ENCODE measurements around the gene MAGI3.

Gene MAGI3

DNA sequence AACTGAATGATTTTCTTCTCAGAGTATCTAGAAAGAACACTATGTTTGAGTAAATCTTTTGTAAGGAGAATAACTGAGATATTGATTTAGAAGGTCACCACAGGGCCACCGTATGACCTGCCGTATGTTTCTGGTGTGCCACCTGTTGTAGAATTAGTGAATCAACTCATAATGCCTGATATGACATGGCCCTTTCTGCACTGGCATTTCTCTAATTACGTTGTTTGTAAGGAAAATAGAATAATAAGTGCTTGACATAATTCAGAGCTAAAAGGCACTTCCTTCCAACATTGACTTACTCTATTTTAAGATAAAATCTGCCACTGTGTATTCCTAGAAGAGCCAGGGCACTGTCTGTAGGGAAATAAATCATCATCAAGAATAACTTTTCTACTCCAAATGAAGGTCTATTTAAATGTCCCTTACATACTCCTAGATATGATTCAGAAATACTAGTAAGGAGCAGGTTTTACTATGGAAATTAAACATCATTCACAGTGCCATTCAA lies 267.3 kb downstream of the MAGI3 start:
- no peak for DNase-seq (ENCODE audit: low read depth, low spot score)
- no peak overlapping the region for H3K4me3 ChIP-seq (ENCODE audit: low read depth, low read length)
- TF ChIP-seq, protein P1, sequence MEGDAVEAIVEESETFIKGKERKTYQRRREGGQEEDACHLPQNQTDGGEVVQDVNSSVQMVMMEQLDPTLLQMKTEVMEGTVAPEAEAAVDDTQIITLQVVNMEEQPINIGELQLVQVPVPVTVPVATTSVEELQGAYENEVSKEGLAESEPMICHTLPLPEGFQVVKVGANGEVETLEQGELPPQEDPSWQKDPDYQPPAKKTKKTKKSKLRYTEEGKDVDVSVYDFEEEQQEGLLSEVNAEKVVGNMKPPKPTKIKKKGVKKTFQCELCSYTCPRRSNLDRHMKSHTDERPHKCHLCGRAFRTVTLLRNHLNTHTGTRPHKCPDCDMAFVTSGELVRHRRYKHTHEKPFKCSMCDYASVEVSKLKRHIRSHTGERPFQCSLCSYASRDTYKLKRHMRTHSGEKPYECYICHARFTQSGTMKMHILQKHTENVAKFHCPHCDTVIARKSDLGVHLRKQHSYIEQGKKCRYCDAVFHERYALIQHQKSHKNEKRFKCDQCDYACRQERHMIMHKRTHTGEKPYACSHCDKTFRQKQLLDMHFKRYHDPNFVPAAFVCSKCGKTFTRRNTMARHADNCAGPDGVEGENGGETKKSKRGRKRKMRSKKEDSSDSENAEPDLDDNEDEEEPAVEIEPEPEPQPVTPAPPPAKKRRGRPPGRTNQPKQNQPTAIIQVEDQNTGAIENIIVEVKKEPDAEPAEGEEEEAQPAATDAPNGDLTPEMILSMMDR (IDR thresholded peaks at IDR 0.05; ENCODE audit: low read depth, low read length) = no peak
- in situ Hi-C loops (cut with HindIII; ENCODE audit: low sequenced_read_pairs) = no loop called here

DNA sequence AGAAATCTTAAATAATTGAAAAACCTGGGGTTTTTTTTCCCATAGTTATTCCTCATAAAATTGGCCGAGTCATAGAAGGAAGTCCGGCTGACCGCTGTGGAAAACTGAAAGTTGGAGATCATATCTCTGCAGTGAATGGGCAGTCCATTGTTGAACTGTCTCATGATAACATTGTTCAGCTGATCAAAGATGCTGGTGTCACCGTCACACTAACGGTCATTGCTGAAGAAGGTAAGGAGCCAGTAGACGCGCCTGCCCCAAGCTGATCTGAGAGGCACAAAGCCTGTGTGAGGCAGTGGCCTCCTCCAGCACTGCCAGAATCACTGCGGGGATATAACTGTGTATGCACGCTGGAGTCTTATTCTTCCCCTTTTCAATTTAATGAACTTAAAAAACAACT lies 268.7 kb downstream of the MAGI3 start:
- TF ChIP-seq, protein P1 (IDR thresholded peaks at IDR 0.05; ENCODE audit: low read depth, low read length) = no peak
- H3K4me3 ChIP-seq (ENCODE audit: low read depth, low read length) = no peak overlapping the region
- no peak for DNase-seq (ENCODE audit: low read depth, low spot score)
- in situ Hi-C loops (cut with HindIII; ENCODE audit: low sequenced_read_pairs) = no loop called here

DNA sequence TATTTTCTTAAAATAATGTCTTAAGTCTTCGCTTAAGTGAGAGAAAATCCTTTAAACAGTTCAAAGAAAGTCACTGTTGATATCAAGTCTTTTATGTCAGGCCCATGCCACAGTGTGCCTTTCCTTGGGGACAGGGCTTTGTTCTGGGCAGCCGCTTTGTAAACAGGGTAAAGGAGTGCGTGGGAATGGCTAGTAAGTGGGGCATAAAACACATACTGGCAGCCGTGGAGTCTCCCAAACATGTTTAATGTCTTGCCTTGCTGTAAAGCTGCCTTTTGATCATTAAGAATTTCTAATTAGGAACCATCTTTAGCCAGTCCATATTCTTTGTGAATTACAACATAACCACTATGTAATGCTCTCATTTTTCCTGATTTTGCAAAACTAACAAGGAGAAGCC lies 269.2 kb downstream of the MAGI3 start:
- in situ Hi-C loops (cut with HindIII; ENCODE audit: low sequenced_read_pairs) = no loop called here
- TF ChIP-seq, protein P1 (IDR thresholded peaks at IDR 0.05; ENCODE audit: low read depth, low read length) = no peak

DNA sequence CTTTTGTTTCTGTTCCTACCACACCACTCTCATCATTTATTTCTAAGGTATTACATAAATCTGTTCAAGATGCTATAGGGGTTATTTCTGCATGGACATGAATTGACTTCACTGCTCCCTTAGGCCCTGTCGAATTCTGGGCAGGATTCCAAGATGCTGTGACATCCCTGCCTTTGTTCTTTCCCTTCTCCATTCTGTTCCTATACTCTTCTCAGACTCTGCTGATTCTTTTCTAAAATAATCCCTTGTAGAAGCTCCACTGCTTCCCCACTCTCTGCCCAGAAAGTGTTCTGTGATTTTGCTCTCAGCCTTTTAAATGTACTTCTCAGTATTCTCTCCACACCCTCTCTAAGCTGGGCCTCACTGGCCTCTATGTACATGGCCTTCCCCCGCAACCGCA lies 269.8 kb downstream of the MAGI3 start:
- DNase-seq (ENCODE audit: low read depth, low spot score) = no peak
- in situ Hi-C loops (cut with HindIII; ENCODE audit: low sequenced_read_pairs) = no loop called here
- H3K4me3 ChIP-seq (ENCODE audit: low read depth, low read length) = no peak overlapping the region
- TF ChIP-seq, protein P1 (IDR thresholded peaks at IDR 0.05; ENCODE audit: low read depth, low read length) = no peak

More for the DNA sequence above, 269.2 kb downstream of the MAGI3 start:
- no peak overlapping the region for H3K4me3 ChIP-seq (ENCODE audit: low read depth, low read length)
- no peak for DNase-seq (ENCODE audit: low read depth, low spot score)

DNA sequence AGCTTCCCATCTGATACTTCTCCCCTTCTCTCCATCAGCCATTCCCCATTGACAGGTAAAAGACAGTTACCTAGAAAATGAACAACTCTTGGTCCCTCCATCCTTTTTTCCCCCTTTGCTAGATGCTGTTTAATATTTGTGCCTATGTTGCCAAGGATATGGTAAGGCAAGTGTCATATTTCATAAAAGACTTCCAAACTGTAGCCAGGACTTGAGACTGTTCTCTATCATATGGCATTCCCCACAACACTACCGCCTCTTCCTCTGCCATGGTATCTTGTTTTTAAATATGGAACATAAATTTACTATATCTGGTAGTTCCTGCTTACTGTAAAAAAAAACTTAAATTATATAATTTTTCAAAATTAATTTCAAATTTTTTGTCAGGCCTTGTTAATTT lies 271.8 kb downstream of the MAGI3 start:
- TF ChIP-seq, protein P1 (IDR thresholded peaks at IDR 0.05; ENCODE audit: low read depth, low read length) = no peak
- DNase-seq (ENCODE audit: low read depth, low spot score) = no peak
- in situ Hi-C loops (cut with HindIII; ENCODE audit: low sequenced_read_pairs) = no loop called here
- H3K4me3 ChIP-seq (ENCODE audit: low read depth, low read length) = no peak overlapping the region

DNA sequence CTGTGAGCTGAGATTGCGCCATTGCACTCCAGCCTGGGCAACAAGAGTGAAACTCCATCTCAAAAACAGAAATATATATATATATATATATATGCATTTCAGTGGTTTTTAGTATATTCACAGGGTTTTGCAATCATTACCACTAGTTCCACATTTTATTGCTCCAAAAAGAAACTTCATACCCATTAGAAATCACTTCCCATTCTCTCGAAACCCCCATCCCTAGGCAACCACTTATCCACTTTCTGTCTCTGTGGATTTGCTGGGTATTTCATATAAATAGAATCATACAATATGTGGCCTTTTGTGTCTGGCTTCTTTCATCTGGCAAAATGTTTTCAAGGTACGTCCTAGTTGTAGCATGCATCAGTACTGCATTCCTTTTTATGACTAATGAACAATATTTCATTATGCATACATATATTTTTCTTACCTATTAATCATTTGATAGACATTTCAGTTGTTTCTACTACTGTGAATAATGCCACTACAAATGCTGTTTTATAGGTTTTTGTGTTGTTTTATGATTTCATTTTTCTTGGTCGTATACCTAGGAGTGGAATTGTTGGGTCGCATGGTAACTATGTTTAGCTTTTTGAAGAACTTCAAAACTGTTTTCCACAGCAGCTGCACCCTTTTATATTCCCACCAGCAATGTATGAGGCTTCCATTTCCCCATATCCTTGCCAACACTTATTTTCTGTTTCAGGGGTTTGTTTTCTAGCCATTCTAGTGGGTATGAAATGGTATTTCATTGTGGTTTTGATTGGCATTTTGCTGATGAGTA lies 273.0 kb downstream of the MAGI3 start:
- in situ Hi-C loops (cut with HindIII; ENCODE audit: low sequenced_read_pairs) = no loop called here
- no peak for DNase-seq (ENCODE audit: low read depth, low spot score)
- no peak overlapping the region for H3K4me3 ChIP-seq (ENCODE audit: low read depth, low read length)
- TF ChIP-seq, protein P1 (IDR thresholded peaks at IDR 0.05; ENCODE audit: low read depth, low read length) = no peak
